Eye (tissue), 1 donor: Measurements from ENCODE around the gene OGDH.
"Not testable (repeated sequence)": the region's sequence is repeated elsewhere in the genome, so short reads cannot be mapped to it uniquely, and the experiment has no call there.

ENCODE experiments used
- DNase-seq: peaks from one replicate; pipeline ENCODE4 v3.0.0-alpha.2; 2015

The OGDH gene

GRCh38 chr7:44606341-44607140, at the start of gene OGDH:
Gene OGDH (plus strand): TSS chr7:44606627. CDS start chr7:44624344, 17,717 bp downstream.
- DNase-seq: peak; percentile 99

GRCh38 chr7:44557485-44557884, 48.9 kb upstream of the OGDH start:
- no peak for DNase-seq

- no peak for DNase-seq
Measured at GRCh38 chr7:44559485-44559884, 46.9 kb upstream of the OGDH start.

GRCh38 chr7:44561481-44561880, 44.9 kb upstream of the OGDH start:
- DNase-seq: no peak

GRCh38 chr7:44561962-44562621, 44.3 kb upstream of the OGDH start:
- no peak for DNase-seq

GRCh38 chr7:44562622-44562962, 43.8 kb upstream of the OGDH start:
- not testable (repeated sequence) for DNase-seq

GRCh38 chr7:44563171-44563679, 43.2 kb upstream of the OGDH start:
- DNase-seq: no peak

- DNase-seq: no peak
Measured at GRCh38 chr7:44564606-44565005, 41.8 kb upstream of the OGDH start.

- peak; percentile 77 for DNase-seq
Measured at GRCh38 chr7:44565097-44565794, 41.2 kb upstream of the OGDH start.

- DNase-seq: no peak
Measured at GRCh38 chr7:44565795-44566559, 40.5 kb upstream of the OGDH start.

- no peak for DNase-seq
Measured at GRCh38 chr7:44566680-44567079, 39.7 kb upstream of the OGDH start.

- DNase-seq: no peak
Measured at GRCh38 chr7:44567884-44568283, 38.5 kb upstream of the OGDH start.

GRCh38 chr7:44568771-44569560, 37.5 kb upstream of the OGDH start:
- no peak for DNase-seq

- DNase-seq: no peak
Measured at GRCh38 chr7:44569959-44570358, 36.5 kb upstream of the OGDH start.

GRCh38 chr7:44572771-44573170, 33.7 kb upstream of the OGDH start:
- no peak for DNase-seq

- peak; percentile 97 for DNase-seq
Measured at GRCh38 chr7:44573464-44574286, 32.8 kb upstream of the OGDH start, which contains the start of gene DDX56. Gene DDX56 (minus strand): TSS chr7:44573908. CDS start chr7:44573895, 13 bp downstream.

GRCh38 chr7:44574287-44574872, 32.0 kb upstream of the OGDH start:
- no peak for DNase-seq

GRCh38 chr7:44575054-44575453, 31.4 kb upstream of the OGDH start:
- DNase-seq: no peak

GRCh38 chr7:44576228-44576627, 30.2 kb upstream of the OGDH start:
- no peak for DNase-seq
